Stimulated activated CD4-positive, alpha-beta T cell treated with anti-CD3 and anti-CD28 coated beads, Interleukin-4, amount 100 ng/mL, for 48 hours (primary cell): ENCODE data around the gene DNAAF3.

ENCODE experiments used
- DNase-seq, 2 donors: peaks; one replicate each; pipeline ENCODE4 v3.0.0-alpha.2; 2020; ENCODE audit warnings: low read depth in 2 of 2

The DNAAF3 gene

GRCh38 chr19:55153652-55154264, 12.7 kb downstream of the DNAAF3 start:
- DNase-seq, result no peak

GRCh38 chr19:55152017-55152416, 14.4 kb downstream of the DNAAF3 start:
- DNase-seq, result no peak

- DNase-seq, result no peak
Observed at GRCh38 chr19:55149078-55150003, 17.1 kb downstream of the DNAAF3 start, which contains the start of gene TNNT1. TNNT1 (minus strand) TSS chr19:55149206; CDS start chr19:55147157, 2,049 bp downstream.

GRCh38 chr19:55147545-55148251, 18.7 kb downstream of the DNAAF3 start:
- no peak for DNase-seq

GRCh38 chr19:55146705-55147273, 19.6 kb downstream of the DNAAF3 start:
- DNase-seq, result no peak

GRCh38 chr19:55146078-55146704, 20.2 kb downstream of the DNAAF3 start:
- no peak for DNase-seq

- no peak for DNase-seq
Observed at GRCh38 chr19:55145232-55145631, 21.2 kb downstream of the DNAAF3 start.

- no peak for DNase-seq
Observed at GRCh38 chr19:55141696-55142095, 24.7 kb downstream of the DNAAF3 start.

- no peak for DNase-seq
Observed at GRCh38 chr19:55137915-55138314, 28.5 kb downstream of the DNAAF3 start.

GRCh38 chr19:55136399-55137102, 29.9 kb downstream of the DNAAF3 start:
- DNase-seq, result no peak

GRCh38 chr19:55134736-55135135, 31.7 kb downstream of the DNAAF3 start:
- DNase-seq, result no peak

GRCh38 chr19:55133639-55134444, 32.6 kb downstream of the DNAAF3 start:
- DNase-seq, result no peak

GRCh38 chr19:55132453-55133129, 33.8 kb downstream of the DNAAF3 start:
- no peak for DNase-seq

GRCh38 chr19:55131421-55131820, 35.0 kb downstream of the DNAAF3 start:
- DNase-seq, result no peak

GRCh38 chr19:55119053-55119452, 47.4 kb downstream of the DNAAF3 start:
- DNase-seq, result no peak

- DNase-seq, result no peak
Observed at GRCh38 chr19:55118401-55118991, 47.9 kb downstream of the DNAAF3 start.

- DNase-seq, result peak; percentile 95 to 98
Observed at GRCh38 chr19:55117663-55118391, 48.6 kb downstream of the DNAAF3 start.
